Neural crest cell (in vitro differentiated cells): ENCODE results near the gene DCP1A. TPM values are rescaled to one million over a fixed set of nuclear protein-coding genes. Genes with fewer than 3 reads are reported as not detected.

Experiments used
- DNase-seq: peaks from one replicate; pipeline ENCODE4 v3.0.0; 2021; ENCODE audit warnings: low read depth, mixed read lengths, low spot score
- H3K27ac Mint-ChIP-seq: one replicate; pipeline ENCODE4 v1.8.0; 2021; ENCODE audit warnings: mild to moderate bottlenecking, mixed read lengths; ENCODE audit not compliant: unreplicated experiment
- H3K27me3 Mint-ChIP-seq: 2 replicates; pipeline ENCODE4 v1.8.0; 2021; ENCODE audit warnings: low read depth, mild to moderate bottlenecking, mixed read lengths
- H3K36me3 Mint-ChIP-seq: 2 replicates; pipeline ENCODE4 v1.8.0; 2021; ENCODE audit warnings: low read depth, mild to moderate bottlenecking, mixed read lengths
- H3K4me1 Mint-ChIP-seq: 2 replicates; pipeline ENCODE4 v1.8.0; 2021; ENCODE audit warnings: mixed read lengths
- H3K4me3 Mint-ChIP-seq: one replicate; pipeline ENCODE4 v1.8.0; 2021; ENCODE audit warnings: mild to moderate bottlenecking, mixed read lengths
- H3K9me3 Mint-ChIP-seq: 2 replicates; pipeline ENCODE4 v1.8.0; 2021; ENCODE audit warnings: mixed read lengths
- total RNA-seq: library from RNA; stranded (reverse); gene quantifications from 2 replicates; pipeline ENCODE4 v1.2.1, GENCODE V29; 2021
- TF ChIP-seq, protein P1 (sequence below): fragments of 200-600 bp; sonication (generic); conservative IDR thresholded peaks from 2 replicates; pipeline ENCODE4 v1.5.0; 2021; ENCODE audit warnings: antibody characterized with exemption, mild to moderate bottlenecking

Gene DCP1A
- total RNA-seq, 1 donor from 2014 or later: 30.0 TPM

DNA sequence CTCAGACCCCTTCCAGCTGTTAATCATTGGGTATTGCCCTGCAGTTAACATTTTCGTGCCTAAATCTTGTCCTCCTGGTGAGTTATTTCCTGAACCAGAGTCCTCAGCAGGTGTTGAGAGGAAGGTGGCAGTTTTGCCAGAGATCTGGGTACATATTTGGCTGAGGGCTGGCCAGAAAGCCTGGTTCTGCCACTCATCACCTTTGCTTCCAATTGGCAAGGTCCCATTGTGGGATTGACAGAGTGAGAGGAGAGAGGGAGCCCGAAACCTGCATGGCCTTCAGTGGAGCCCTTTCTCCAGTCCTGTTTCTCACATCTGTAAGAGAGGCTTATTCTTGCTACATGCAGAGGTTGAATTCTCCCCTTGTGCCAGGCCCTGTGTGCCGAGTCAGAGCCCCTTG, 82.6 kb downstream of the DCP1A start:
- Mint-ChIP-seq H3K9me3 (no peaks in the 10 kb centered on the region), H3K4me3 (no peak overlapping the region), H3K36me3 (no peaks in the 10 kb centered on the region), H3K4me1 (peaks cover 9% of the 10 kb centered on the region), H3K27me3 (no peaks in the 10 kb centered on the region), H3K27ac (peak overlapping the region; percentile 67)
- TF ChIP-seq, protein P1, sequence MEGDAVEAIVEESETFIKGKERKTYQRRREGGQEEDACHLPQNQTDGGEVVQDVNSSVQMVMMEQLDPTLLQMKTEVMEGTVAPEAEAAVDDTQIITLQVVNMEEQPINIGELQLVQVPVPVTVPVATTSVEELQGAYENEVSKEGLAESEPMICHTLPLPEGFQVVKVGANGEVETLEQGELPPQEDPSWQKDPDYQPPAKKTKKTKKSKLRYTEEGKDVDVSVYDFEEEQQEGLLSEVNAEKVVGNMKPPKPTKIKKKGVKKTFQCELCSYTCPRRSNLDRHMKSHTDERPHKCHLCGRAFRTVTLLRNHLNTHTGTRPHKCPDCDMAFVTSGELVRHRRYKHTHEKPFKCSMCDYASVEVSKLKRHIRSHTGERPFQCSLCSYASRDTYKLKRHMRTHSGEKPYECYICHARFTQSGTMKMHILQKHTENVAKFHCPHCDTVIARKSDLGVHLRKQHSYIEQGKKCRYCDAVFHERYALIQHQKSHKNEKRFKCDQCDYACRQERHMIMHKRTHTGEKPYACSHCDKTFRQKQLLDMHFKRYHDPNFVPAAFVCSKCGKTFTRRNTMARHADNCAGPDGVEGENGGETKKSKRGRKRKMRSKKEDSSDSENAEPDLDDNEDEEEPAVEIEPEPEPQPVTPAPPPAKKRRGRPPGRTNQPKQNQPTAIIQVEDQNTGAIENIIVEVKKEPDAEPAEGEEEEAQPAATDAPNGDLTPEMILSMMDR: no peak
- no peak for DNase-seq

DNA sequence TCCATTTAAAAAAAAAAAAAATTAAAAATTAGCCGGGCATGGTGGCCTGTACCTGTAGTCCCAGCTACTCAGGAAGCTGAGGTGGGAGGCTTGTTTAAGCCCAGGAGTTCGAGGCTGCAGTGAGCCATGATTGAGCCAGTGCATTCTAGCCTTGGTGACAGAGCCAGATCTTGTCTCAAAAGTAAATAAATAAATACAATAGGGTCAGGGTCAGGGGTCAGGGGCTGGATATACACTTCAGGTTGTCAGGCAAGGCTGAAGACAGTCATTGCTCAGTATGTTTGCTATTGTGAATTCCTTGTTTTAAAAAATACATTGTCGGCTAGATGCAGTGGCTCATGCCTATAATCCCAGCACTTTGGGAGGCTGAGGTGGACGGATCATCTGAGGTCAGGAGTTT, 83.4 kb downstream of the DCP1A start:
- H3K27me3 Mint-ChIP-seq: no peaks in the 10 kb centered on the region
- H3K36me3 Mint-ChIP-seq: no peaks in the 10 kb centered on the region
- H3K4me1 Mint-ChIP-seq: peaks cover 15% of the 10 kb centered on the region
- no peak for DNase-seq
- TF ChIP-seq, protein P1: no peak
- H3K4me3 Mint-ChIP-seq: no peak overlapping the region
- no peaks in the 10 kb centered on the region for H3K9me3 Mint-ChIP-seq
- no peak overlapping the region for H3K27ac Mint-ChIP-seq

DNA sequence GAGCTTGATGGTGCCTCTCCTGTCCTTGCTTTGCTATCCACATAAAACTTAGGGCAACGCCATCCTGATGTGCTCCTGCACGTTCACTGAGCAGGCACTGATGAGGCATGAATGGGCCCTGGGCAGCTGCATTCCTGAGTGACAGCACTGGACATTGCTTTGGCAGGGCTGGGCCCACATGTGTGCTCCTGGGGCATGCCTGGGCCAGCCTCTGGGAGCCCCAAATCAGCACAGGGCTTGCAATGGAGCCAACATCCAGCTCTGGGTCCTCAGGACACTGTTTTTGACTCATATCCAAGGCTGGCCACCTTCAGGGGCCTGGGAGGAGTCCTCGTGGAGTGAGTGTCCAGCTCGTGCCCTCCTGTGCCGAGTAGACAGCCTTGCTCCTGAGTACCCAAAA, 85.6 kb downstream of the DCP1A start:
- H3K4me3 Mint-ChIP-seq: no peak overlapping the region

DNA sequence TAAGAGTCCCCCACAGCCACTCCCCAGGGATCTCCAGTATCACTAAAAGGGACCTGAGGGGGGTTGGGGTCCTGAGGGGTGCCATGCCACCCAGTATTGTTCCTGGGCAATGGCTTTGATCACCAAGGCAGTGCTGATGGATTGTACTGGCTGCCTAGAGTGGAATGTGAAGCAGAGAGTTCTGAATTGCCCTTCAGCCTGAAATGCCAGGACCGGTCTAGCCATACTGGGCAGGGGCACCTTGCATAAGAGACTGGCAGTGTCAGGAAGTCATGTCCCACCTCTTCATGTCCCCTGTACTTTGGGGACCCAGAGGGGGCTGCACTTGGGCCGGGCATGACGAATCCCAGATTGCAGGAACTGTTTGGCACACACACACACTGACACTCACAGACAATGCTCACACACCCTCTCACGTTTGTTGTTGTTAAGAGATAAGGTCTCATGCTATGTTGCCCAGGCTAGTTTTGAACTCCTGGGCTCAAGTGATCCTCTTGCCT, 87.0 kb downstream of the DCP1A start:
- no peak for DNase-seq
- no peak overlapping the region for H3K27ac Mint-ChIP-seq
- no peaks in the 10 kb centered on the region for H3K36me3 Mint-ChIP-seq
- no peaks in the 10 kb centered on the region for H3K9me3 Mint-ChIP-seq
- H3K4me1 Mint-ChIP-seq: peaks cover 29% of the 10 kb centered on the region
- no peak overlapping the region for H3K4me3 Mint-ChIP-seq
- TF ChIP-seq, protein P1: no peak
- H3K27me3 Mint-ChIP-seq: no peaks in the 10 kb centered on the region

More for the DNA sequence above, 85.6 kb downstream of the DCP1A start:
- H3K36me3 Mint-ChIP-seq: no peaks in the 10 kb centered on the region
- H3K4me1 Mint-ChIP-seq: peaks cover 29% of the 10 kb centered on the region
- H3K27ac Mint-ChIP-seq: no peak overlapping the region
- TF ChIP-seq, protein P1: no peak
- H3K27me3 Mint-ChIP-seq: no peaks in the 10 kb centered on the region
- no peak for DNase-seq
- H3K9me3 Mint-ChIP-seq: no peaks in the 10 kb centered on the region

DNA sequence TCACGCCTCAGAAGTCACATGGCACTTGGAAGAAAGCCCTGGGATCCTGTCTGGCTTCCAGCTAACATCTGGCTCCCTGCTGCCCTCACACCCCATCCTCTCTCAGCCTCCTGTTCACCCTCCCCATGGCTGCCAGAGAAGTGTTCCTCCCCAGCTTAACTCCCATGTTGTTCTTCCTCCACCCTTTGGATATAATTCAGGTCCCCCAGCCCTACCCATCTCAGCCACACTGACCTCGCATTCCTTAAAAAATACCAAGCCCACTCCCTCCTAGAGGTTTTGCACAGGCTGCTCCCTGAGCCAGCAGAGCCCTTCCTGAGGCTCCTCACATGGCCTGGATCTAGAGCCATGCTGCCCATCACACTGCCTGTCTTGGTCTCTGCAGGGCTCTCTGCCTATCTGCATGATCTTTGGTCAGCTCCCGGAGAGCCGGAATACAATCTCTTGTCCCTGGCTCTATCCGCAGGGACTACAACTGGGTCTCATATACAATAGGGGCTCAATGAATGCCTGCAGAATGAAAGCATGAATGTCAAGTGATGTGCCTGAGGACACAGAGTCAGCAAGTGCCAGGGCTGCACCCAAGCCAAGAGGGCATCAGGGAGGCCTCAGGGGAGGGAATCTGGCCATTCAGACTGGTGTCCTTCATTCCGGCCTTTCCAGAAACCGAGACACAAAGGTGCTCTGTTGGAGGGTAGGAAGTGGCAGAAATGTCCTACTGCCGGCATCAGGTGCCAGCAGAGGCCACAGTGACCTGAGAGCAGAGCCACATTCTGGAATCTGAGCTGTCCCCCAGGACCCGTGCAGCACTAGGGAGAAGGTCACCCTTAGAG, 87.7 kb downstream of the DCP1A start:
- H3K4me1 Mint-ChIP-seq: peaks cover 31% of the 10 kb centered on the region
- no peaks in the 10 kb centered on the region for H3K9me3 Mint-ChIP-seq
- TF ChIP-seq, protein P1: no peak
- no peak for DNase-seq
- peak overlapping the region; percentile 24 for H3K27ac Mint-ChIP-seq
- H3K36me3 Mint-ChIP-seq: no peaks in the 10 kb centered on the region
- H3K4me3 Mint-ChIP-seq: peak overlapping the region; percentile 82
- H3K27me3 Mint-ChIP-seq: no peaks in the 10 kb centered on the region
